ENCODE measurements around the gene RPRD1A.

GRCh38 chr18:35998967-35999366 lies 68.4 kb downstream of the RPRD1A start:
- TF ChIP-seq CTCF (IDR thresholded peaks at IDR 0.05) (no peak), POLR2A (IDR thresholded peaks at IDR 0.05) (no peak), POLR2AphosphoS5 (IDR thresholded peaks at IDR 0.05) (no peak)
